Peyer's patch (tissue), 4 donors: ENCODE measurements around the gene NDUFB11. TPM values are rescaled to one million over a fixed set of nuclear protein-coding genes. Genes with fewer than 3 reads are reported as not detected.

Experiments
- DNase-seq, 3 donors: peaks; one replicate each; pipeline ENCODE4 v3.0.0-alpha.2; 2017 to 2019
- H3K27ac ChIP-seq, 4 donors: fragments of 200-600 bp; sonication (generic); one replicate each; pipeline ENCODE4 v1.5.1; 2016 to 2019
- H3K27me3 ChIP-seq, 2 donors: fragments of 200-600 bp; sonication (generic); one replicate each; pipeline ENCODE4 v1.5.1; 2019
- H3K36me3 ChIP-seq, 3 donors: fragments of 200-600 bp; sonication (generic); one replicate each; pipeline ENCODE4 v1.5.1; 2016 to 2019
- H3K4me1 ChIP-seq, 4 donors: fragments of 200-600 bp; sonication (generic); one replicate each; pipeline ENCODE4 v1.5.1; 2016 to 2019
- H3K4me3 ChIP-seq, 4 donors: fragments of 200-600 bp; sonication (generic); 1 replicate in 3 of 4; 2 replicates in 1 of 4; pipeline ENCODE4 v1.5.1; 2016 to 2019; ENCODE audit warnings: mild to moderate bottlenecking in 1 of 4
- H3K9me3 ChIP-seq, 4 donors: fragments of 200-600 bp; sonication (generic); one replicate each; pipeline ENCODE4 v1.5.1; 2016 to 2019; ENCODE audit warnings: mild to moderate bottlenecking in 1 of 4
- CTCF ChIP-seq, 6 experiments: fragments of 450-650 bp in 4 of 6; fragments of 200-600 bp in 2 of 6; sonication (generic) in 1 of 6; IDR thresholded peaks; one replicate each; pipeline ENCODE4 v1.5.1; 2017 to 2019; ENCODE audit warnings: antibody characterized with exemption in 6 of 6, mild to moderate bottlenecking in 3 of 6, moderate library complexity in 1 of 6
- POLR2A ChIP-seq, 2 donors: fragments of 450-650 bp; IDR thresholded peaks; one replicate each; pipeline ENCODE4 v1.5.1; 2017; ENCODE audit warnings: antibody characterized with exemption in 2 of 2, mild to moderate bottlenecking in 2 of 2, moderate library complexity in 2 of 2
- total RNA-seq, 4 donors: library from RNA; depleted of rRNA; stranded (reverse); fragments of >200 nt; gene quantifications; one replicate each; pipeline ENCODE4 v1.1.0, GENCODE V29; 2016

NDUFB11 gene
- total RNA-seq, 4 donors from 2014 or later, result 42.6 to 60.2 (median 53.5) TPM

GRCh38 chrX:47190445-47191269 is 46.2 kb upstream of the NDUFB11 start:
- DNase-seq, result peak; percentile 81 to 93 (median 84)
- peaks cover 0 to 10% (median 0%) of the 10 kb centered on the region in 3 donors for H3K36me3 ChIP-seq
- no peak for TF ChIP-seq CTCF (IDR thresholded peaks at IDR 0.05)
- peak; percentile 23 to 45 for TF ChIP-seq POLR2A (IDR thresholded peaks at IDR 0.05)
- H3K27me3 ChIP-seq, result no peaks in the 10 kb centered on the region
- peak overlapping the region; percentile 46 to 58 (median 52) for H3K4me3 ChIP-seq
- peaks cover 0 to 12% (median 4%) of the 10 kb centered on the region in 4 donors for H3K4me1 ChIP-seq
- no peaks in the 10 kb centered on the region for H3K9me3 ChIP-seq
- peak overlapping the region; percentile 53 to 80 (median 65) for H3K27ac ChIP-seq

- no peak for TF ChIP-seq POLR2A (IDR thresholded peaks at IDR 0.05)
- TF ChIP-seq CTCF (IDR thresholded peaks at IDR 0.05), result no peak
- H3K27ac ChIP-seq, result no peak overlapping the region
- no peak overlapping the region for H3K4me3 ChIP-seq
- peaks cover 0 to 6% (median 2%) of the 10 kb centered on the region in 4 donors for H3K4me1 ChIP-seq
- H3K27me3 ChIP-seq, result no peaks in the 10 kb centered on the region
- no peaks in the 10 kb centered on the region for H3K9me3 ChIP-seq
- H3K36me3 ChIP-seq, result peaks cover 0 to 16% (median 0%) of the 10 kb centered on the region in 3 donors
- no peak for DNase-seq
Measured at GRCh38 chrX:47189906-47190305, 45.4 kb upstream of the NDUFB11 start.

DNA sequence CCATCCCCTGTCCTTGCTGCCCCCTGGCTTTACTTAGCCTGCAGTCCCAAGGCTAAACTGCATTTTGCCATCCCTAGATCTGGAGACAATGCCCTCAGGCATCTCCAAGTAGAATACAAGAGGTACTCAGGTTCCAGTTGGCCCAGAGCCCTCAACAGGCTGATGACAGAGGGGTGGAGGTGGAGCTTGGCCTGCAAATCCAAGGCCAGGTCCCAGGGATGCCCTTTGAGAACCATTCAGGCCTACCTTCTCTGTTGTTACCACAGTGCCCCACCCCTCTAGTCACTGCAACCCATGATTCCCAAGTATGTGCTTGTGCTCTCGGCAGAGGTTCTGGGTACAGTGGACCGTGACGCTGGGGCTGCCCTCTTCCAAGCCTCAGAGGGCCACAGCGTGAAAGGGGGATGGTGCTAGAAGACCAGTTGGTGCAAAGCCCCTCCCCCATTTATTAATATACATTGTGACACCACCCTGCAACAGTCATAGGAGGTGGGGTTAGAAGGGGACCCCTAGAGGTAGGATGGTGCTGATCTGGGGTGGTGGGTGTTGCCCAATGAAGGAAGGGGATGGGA is 42.7 kb upstream of the NDUFB11 start:
- no peaks in the 10 kb centered on the region for H3K27me3 ChIP-seq
- H3K4me1 ChIP-seq, result no peaks in the 10 kb centered on the region
- TF ChIP-seq CTCF (IDR thresholded peaks at IDR 0.05) (no peak), POLR2A (IDR thresholded peaks at IDR 0.05) (no peak)
- no peak overlapping the region for H3K4me3 ChIP-seq
- peaks cover 0 to 33% (median 0%) of the 10 kb centered on the region in 3 donors for H3K36me3 ChIP-seq
- no peak for DNase-seq
- H3K9me3 ChIP-seq, result no peaks in the 10 kb centered on the region
- H3K27ac ChIP-seq, result no peak overlapping the region

DNA sequence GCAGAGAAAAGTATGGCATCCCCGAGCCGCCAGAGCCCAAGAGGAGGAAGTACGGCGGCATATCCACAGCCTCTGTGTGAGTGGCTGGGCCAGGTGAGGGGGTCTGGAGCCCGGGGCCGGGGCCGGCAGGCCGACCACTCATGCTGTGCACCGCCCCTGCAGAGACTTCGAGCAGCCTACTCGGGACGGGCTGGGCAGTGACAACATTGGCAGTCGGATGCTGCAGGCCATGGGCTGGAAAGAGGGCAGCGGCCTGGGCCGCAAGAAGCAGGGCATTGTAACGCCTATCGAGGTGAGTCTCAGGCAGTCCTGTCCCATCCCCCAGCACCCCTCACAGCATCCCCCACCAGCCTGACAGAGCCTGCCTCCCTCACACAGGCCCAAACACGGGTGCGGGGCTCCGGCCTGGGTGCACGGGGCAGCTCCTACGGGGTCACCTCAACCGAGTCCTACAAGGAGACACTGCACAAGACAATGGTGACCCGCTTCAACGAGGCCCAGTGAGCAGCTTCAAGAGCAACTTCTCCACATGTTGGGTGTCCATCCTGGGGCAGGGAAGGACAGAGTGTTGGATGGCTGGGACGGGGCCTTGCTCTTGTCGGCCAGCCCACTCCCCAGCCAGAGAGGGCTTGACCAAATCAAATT is 41.7 kb upstream of the NDUFB11 start:
- no peaks in the 10 kb centered on the region for H3K9me3 ChIP-seq
- no peak overlapping the region for H3K4me3 ChIP-seq
- no peak for DNase-seq
- no peaks in the 10 kb centered on the region for H3K27me3 ChIP-seq
- TF ChIP-seq POLR2A (IDR thresholded peaks at IDR 0.05) (no peak), CTCF (IDR thresholded peaks at IDR 0.05) (no peak)
- H3K27ac ChIP-seq, result no peak overlapping the region
- H3K36me3 ChIP-seq, result peaks cover 0 to 43% (median 0%) of the 10 kb centered on the region in 3 donors
- no peaks in the 10 kb centered on the region for H3K4me1 ChIP-seq

DNA sequence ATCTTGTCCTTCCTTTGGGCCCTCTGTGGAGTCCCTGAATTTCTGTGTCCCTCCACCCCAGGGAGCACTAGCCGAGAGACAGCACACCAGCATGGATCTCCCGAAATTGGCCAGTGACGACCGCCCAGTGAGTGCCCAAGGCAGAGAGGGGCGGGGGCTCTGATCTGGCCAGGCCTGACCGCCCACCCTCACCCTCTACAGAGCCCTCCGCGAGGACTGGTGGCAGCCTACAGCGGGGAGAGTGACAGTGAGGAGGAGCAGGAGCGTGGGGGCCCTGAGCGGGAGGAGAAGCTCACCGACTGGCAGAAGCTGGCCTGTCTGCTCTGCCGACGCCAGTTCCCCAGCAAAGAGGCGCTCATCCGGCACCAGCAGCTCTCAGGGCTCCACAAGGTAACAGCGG is 40.7 kb upstream of the NDUFB11 start:
- DNase-seq, result no peak
- Histone ChIP-seq H3K4me3 (no peak overlapping the region), H3K27me3 (no peaks in the 10 kb centered on the region), H3K4me1 (no peaks in the 10 kb centered on the region), H3K27ac (no peak overlapping the region), H3K9me3 (no peaks in the 10 kb centered on the region), H3K36me3 (peaks cover 0 to 53% (median 0%) of the 10 kb centered on the region in 3 donors)
- no peak for TF ChIP-seq POLR2A (IDR thresholded peaks at IDR 0.05)
- TF ChIP-seq CTCF (IDR thresholded peaks at IDR 0.05), result no peak
